GM19395 (cell line): ENCODE measurements around the gene AQP3.
"Not testable (repeated sequence)": the region's sequence is repeated elsewhere in the genome, so short reads cannot be mapped to it uniquely, and the experiment has no call there.

ENCODE experiments used
- ATAC-seq: cut with Tn5 transposase; IDR thresholded peaks from one replicate; pipeline ENCODE4 v1.9.1; 2021; ENCODE audit warnings: mild to moderate bottlenecking, moderate library complexity; ENCODE audit not compliant: unreplicated experiment

Gene AQP3

DNA sequence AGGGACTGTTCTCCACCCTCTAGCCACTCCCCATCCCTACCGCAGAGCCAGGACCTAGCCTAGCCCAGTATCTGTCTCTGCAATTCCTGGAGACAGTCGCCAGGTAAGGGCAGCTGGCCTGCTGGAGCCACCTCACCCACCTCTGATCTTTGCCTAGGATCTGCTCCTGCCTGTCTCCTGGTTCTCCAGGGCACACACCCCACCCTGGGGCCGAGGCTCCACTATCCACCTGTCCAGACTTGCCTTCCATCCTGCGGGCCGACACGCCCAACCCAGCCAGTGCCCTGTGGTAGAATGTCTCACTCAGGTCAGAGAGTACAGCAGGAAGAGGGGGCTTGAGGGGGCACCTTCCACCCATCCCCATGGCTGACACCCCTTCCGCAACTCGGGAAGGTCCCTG, 29.3 kb downstream of the AQP3 start:
- no peak for ATAC-seq

- ATAC-seq = no peak
Observed at GRCh38 chr9:33416996-33417395, 30.4 kb downstream of the AQP3 start.

- ATAC-seq = peak; percentile 78
Observed at GRCh38 chr9:33415501-33416038, 31.8 kb downstream of the AQP3 start.

- ATAC-seq = no peak
Observed at GRCh38 chr9:33414889-33415500, 32.4 kb downstream of the AQP3 start.

DNA sequence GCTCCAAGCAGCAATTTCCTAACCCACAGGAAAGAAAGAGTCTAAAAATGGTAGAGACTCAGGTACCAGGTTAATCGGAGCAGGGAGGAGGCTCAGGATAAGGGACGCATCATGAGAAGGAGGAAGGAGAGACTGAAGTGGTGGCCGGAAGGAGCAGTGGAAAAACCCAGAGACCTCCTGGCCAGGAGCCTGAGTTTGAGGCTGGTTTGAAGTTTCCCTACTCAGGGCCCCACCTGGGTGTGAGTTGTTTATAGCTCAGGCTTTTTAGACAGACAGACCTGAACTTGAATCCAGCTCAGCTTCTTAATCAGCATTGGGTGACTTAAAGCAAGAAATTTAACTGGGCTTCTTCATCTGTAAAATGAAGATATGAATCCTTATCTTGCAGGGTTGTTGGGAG, 33.1 kb downstream of the AQP3 start:
- ATAC-seq = no peak

DNA sequence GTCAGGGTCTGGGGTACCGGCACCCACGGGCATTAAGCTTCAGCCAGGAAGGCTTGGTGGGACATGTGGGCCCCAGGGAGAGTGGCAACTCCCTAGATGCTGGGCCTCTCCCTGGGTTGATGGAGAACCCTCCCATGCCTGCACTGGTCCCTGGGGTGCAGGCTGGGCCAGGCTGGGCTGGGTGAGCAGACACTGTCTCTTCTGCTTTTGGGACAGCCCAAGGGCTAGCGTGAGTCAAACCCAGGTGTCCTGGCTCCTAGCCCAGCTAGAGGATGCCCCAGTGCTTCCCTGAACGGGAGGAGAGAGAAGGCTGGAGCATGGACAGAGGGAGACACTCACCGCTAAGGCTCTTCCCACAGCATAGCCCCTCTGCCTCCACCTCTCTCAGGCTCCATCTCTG, 39.3 kb downstream of the AQP3 start:
- no peak for ATAC-seq

GRCh38 chr9:33407061-33407460, 40.3 kb downstream of the AQP3 start:
- no peak for ATAC-seq

DNA sequence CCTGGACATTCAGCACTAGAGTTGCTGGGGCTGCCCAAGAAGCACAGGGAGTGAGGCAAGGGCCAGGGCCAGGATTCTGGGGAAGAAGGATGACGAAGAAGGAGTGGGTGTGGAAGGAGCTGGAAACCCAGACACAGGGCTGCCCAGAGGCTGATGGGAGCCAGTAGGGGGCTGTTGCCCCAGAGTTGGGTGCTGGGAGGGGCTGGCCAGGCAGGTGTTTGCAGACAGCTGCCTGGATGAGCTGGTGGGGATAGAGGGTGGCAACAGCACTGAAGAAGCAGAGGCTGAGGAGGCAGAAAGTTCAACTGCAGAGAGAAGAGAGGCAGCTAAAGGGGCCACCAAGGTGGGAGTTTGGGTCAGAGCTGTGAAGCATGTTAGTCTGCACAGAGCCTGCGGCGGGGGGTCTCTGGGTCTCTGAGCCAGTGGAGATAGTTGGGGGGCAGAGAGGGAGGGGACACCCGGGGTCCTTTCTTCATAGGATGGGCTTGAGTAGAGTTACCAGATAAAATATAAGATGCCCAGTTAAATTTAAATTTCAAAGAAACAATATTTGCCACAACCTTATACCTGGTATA, 42.5 kb downstream of the AQP3 start:
- no peak for ATAC-seq

GRCh38 chr9:33403941-33404787, 43.2 kb downstream of the AQP3 start:
- no peak for ATAC-seq

GRCh38 chr9:33402371-33402770, 45.0 kb downstream of the AQP3 start, which contains the start of gene AQP7:
Gene AQP7 (minus strand): TSS chr9:33402568. CDS start chr9:33401262, 1,306 bp downstream.
- not testable (repeated sequence) for ATAC-seq

DNA sequence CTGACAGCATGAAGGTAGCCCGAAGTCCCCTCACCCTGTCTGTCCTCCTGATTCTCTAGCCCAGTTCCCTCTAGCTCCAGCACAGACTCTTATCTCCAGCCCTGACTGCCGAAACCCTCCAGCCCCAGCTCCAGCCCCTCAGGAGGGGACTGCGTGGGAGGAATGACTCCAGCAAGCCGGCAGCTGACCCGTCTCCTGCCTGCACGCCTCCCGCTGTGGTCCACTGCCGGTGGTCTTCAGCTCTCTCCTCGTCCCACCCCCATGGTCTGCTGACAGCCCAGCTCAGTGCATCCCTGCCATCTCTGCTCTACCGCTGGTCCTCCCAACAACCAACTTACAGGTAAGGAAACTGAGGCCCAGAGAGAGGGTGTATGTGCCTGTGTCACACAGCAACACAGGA, 45.6 kb downstream of the AQP3 start:
- not testable (repeated sequence) for ATAC-seq

DNA sequence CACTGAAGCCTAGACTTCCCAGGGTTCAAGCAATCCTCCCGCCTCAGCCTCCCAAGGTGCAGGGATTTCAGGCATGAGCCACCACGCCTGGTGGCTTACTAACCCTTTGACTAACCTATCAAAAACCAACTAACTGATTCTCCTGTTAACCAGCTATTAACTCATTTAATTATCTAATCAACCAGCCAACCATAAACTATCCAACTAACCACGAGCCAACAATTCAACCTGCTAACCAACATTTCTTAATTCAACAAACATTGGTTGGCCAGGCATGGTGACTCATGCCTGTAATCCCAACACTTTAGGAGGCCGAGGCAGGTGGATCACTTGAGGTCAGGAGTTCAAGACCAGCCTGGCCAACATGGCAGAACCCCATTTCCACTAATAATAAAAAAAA, 48.3 kb downstream of the AQP3 start:
- ATAC-seq = not testable (repeated sequence)

DNA sequence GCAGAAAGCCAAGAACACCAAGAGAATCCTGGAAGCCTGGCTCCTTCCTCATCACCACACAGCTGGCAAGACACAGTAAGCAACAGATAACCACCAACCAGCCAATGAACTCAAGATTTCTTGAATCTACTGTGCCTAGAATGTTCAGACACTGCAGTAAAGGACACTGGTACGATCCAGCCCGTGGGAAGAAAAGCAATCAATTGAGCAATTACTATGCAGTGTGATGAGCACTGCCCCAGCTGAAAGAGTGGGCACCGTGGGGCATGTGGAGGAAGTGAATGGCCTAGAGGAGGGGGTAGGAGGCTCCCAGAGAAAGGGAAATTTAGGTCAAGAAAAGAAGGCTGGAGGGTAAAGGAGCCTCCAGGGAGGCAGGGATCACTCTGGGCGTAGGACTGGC, 49.6 kb downstream of the AQP3 start:
- not testable (repeated sequence) for ATAC-seq

DNA sequence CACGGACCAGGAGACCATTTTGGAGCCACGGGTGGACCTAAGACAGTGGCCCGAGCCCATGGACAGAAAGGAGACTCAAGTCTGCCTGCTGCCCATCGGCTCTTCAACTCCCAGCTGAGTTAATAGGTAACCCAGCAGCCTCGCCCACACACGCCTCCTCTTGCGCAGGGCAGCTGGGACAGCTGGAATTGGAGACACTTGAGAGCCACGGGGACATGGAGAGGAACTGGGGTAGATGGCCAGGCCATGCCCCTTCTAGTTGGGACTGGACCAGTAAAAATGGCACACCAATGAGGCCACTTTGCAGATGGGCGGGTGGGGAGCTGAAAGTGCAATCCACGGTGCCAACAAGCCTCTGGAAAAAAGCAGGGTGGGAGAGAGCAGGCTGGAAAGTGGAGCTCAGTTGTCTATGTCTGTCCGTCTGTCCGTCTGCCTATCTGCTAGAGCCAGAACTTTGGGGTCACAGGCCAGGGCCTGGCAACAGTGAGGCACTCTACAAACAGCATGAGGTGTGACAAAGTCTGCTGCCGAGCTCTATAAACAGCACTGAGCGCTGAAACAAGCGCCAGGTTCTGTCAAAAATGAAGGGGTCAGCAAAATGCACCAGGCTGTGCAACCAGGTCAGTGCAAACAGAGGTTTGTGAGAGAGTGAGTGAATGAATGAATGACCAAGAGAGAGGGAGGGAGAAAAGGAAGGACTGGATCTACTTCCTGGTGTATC, 52.1 kb downstream of the AQP3 start:
- not testable (repeated sequence) for ATAC-seq

DNA sequence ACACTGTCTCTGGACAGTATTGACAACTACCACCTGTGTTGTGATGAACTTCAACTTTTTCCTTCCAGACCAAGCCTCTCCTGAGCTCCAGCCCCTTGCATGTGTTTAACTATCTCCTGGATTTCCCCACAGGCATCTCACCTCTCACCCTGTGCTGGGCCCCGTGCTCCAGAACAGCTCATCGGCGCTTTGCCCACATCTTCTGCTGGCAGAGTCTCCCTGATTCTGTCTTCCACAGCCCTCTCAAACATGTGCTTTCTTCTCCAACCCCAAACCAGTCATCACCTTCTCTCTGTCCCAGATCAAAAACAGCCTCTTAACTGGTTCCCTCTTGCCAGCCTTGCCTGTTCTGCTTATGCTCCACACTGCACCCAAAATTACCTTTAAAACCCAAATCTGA, 53.4 kb downstream of the AQP3 start:
- not testable (repeated sequence) for ATAC-seq

DNA sequence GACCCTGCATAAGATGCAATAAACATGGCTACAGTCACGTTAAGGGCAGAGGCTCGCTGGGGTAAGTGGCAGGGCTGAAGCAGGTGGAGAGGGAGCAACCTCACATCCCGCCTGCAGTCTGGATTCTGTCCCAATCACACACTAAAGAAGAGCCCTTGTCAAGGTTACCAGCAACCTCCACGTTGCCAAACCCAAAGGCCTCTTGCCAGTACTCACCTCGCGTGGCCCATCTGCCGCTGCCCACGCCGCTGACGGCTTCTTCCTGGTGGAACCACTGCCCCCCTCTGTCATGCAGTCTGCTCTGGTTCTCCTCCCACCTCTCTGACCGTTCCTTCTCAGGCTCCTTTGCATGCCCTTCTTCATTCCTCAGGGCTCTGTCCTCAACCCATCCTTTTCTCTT, 53.8 kb downstream of the AQP3 start:
- ATAC-seq = no peak

- ATAC-seq = not testable (repeated sequence)
Observed at GRCh38 chr9:33392591-33393021, 54.8 kb downstream of the AQP3 start.
